Kidney epithelial cell (primary cell): ENCODE data around the gene ETV6. TPM values are rescaled to one million over a fixed set of nuclear protein-coding genes. Genes with fewer than 3 reads are reported as not detected.

ENCODE experiments used
- DNase-seq: peaks from one replicate; pipeline ENCODE4 v3.0.0-alpha.2; 2010; ENCODE audit warnings: low read depth
- H3K27me3 ChIP-seq: 2 replicates; pipeline ENCODE4 v1.6.0; 2011; ENCODE audit warnings: low read length; ENCODE audit not compliant: control insufficient read depth, insufficient read depth
- H3K36me3 ChIP-seq: 2 replicates; pipeline ENCODE4 v1.5.1; 2011; ENCODE audit warnings: low read length; ENCODE audit not compliant: control insufficient read depth, insufficient read depth
- H3K4me3 ChIP-seq: 2 replicates; pipeline ENCODE4 v1.5.1; 2011; ENCODE audit warnings: low read depth, mild to moderate bottlenecking, control low read depth, low read length
- CTCF ChIP-seq: IDR thresholded peaks from 2 replicates; pipeline ENCODE4 v1.5.1; 2011; ENCODE audit warnings: mild to moderate bottlenecking, moderate library complexity, low read length, control low read depth, inconsistent platforms; ENCODE audit not compliant: insufficient read depth, poor library complexity, severe bottlenecking
- total RNA-seq: library from RNA; depleted of rRNA; stranded (reverse); fragments of >200 nt; gene quantifications from 2 replicates; pipeline ENCODE4 v1.2.3, GENCODE V29; 2015

The ETV6 gene
- total RNA-seq, 1 donor from 2014 or later, result 17.6 TPM

GRCh38 chr12:11706509-11707379 lies 57.3 kb downstream of the ETV6 start:
- Histone ChIP-seq H3K36me3 (no peaks in the 10 kb centered on the region), H3K27me3 (no peaks in the 10 kb centered on the region), H3K4me3 (no peak overlapping the region)
- TF ChIP-seq CTCF, result no peak
- no peak for DNase-seq

- Histone ChIP-seq H3K36me3 (no peaks in the 10 kb centered on the region), H3K27me3 (no peaks in the 10 kb centered on the region), H3K4me3 (no peak overlapping the region)
- TF ChIP-seq CTCF, result no peak
- DNase-seq, result no peak
Observed at GRCh38 chr12:11707535-11707934, 58.1 kb downstream of the ETV6 start.

GRCh38 chr12:11709513-11709912 lies 60.0 kb downstream of the ETV6 start:
- Histone ChIP-seq H3K36me3 (no peaks in the 10 kb centered on the region), H3K27me3 (no peaks in the 10 kb centered on the region), H3K4me3 (no peak overlapping the region)
- no peak for TF ChIP-seq CTCF
- DNase-seq, result no peak

- DNase-seq, result no peak
- H3K36me3 ChIP-seq, result no peaks in the 10 kb centered on the region
- no peaks in the 10 kb centered on the region for H3K27me3 ChIP-seq
- no peak for TF ChIP-seq CTCF
- no peak overlapping the region for H3K4me3 ChIP-seq
Observed at GRCh38 chr12:11710431-11710830, 61.0 kb downstream of the ETV6 start.

GRCh38 chr12:11710906-11711305 lies 61.4 kb downstream of the ETV6 start:
- TF ChIP-seq CTCF, result no peak
- no peak overlapping the region for H3K4me3 ChIP-seq
- DNase-seq, result no peak
- no peaks in the 10 kb centered on the region for H3K36me3 ChIP-seq
- no peaks in the 10 kb centered on the region for H3K27me3 ChIP-seq

- DNase-seq, result no peak
- Histone ChIP-seq H3K36me3 (no peaks in the 10 kb centered on the region), H3K4me3 (no peak overlapping the region), H3K27me3 (no peaks in the 10 kb centered on the region)
- no peak for TF ChIP-seq CTCF
Observed at GRCh38 chr12:11711651-11712327, 62.3 kb downstream of the ETV6 start.
